PC-9 (cell line): ENCODE measurements around the gene FILIP1L. TPM values are rescaled to one million over a fixed set of nuclear protein-coding genes. Genes with fewer than 3 reads are reported as not detected.

ENCODE experiments used
- BruUV-seq: library from RNA; stranded (reverse); fragments of 400-500 nt; replicated peaks from 2 replicates; lab custom pipeline; 2021; lab: Mats Ljungman, UMichigan
- CTCF ChIA-PET: fragments of 300-600 bp; sonication (Branson Sonifier 250); formaldehyde crosslinking; loops from one replicate; lab custom pipeline; 2022; ENCODE audit warnings: antibody characterized with exemption; lab: Charles Lee
- POLR2A ChIA-PET: fragments of 300-600 bp; sonication (Branson Sonifier 250); formaldehyde crosslinking; loops from one replicate; lab custom pipeline; 2022; ENCODE audit warnings: antibody characterized with exemption; ENCODE audit not compliant: unreplicated experiment; lab: Charles Lee
- DNase-seq, 2 experiments: peaks; one replicate each; pipeline versions ENCODE4 v3.0.0 to v3.0.0-alpha.2; 2015 to 2022; ENCODE audit warnings: mixed read lengths in 1 of 2
- H2AFZ ChIP-seq: fragments of 200-600 bp; sonication (generic); 2 replicates; pipeline ENCODE4 v1.8.1; 2017; ENCODE audit warnings: antibody characterized with exemption
- H3F3A ChIP-seq: fragments of 200-600 bp; sonication (generic); 2 replicates; pipeline ENCODE4 v1.8.1; 2017; ENCODE audit warnings: antibody characterized with exemption, mild to moderate bottlenecking, low read depth; ENCODE audit not compliant: insufficient read depth
- H3K27ac ChIP-seq: fragments of 200-600 bp; sonication (generic); 2 replicates; pipeline ENCODE4 v1.6.1; 2016; ENCODE audit warnings: mixed run types
- H3K27me3 ChIP-seq: fragments of 200-600 bp; sonication (generic); 2 replicates; pipeline ENCODE4 v1.6.1; 2016; ENCODE audit warnings: low read depth, mixed run types; ENCODE audit not compliant: insufficient read depth
- H3K36me3 ChIP-seq: fragments of 200-600 bp; sonication (generic); 2 replicates; pipeline ENCODE4 v1.6.1; 2016; ENCODE audit warnings: low read depth, mixed run types
- H3K4me1 ChIP-seq: fragments of 200-600 bp; sonication (generic); replicated peaks from 2 replicates; pipeline ENCODE4 v1.6.1; 2016; ENCODE audit warnings: mixed run types; ENCODE audit not compliant: insufficient read depth
- H3K4me2 ChIP-seq: fragments of 200-600 bp; sonication (generic); 2 replicates; pipeline ENCODE4 v1.6.1; 2017; ENCODE audit warnings: mixed run types
- H3K4me3 ChIP-seq: fragments of 200-600 bp; sonication (generic); 2 replicates; pipeline ENCODE4 v1.6.1; 2016; ENCODE audit warnings: mixed run types
- H3K79me2 ChIP-seq: fragments of 200-600 bp; sonication (generic); 2 replicates; pipeline ENCODE4 v1.6.1; 2017; ENCODE audit warnings: low read depth, mixed run types
- H3K9me2 ChIP-seq: fragments of 200-600 bp; sonication (generic); 2 replicates; pipeline ENCODE4 v1.8.1; 2017; ENCODE audit warnings: mild to moderate bottlenecking; ENCODE audit not compliant: insufficient read depth
- H3K9me3 ChIP-seq: fragments of 200-600 bp; sonication (generic); 2 replicates; pipeline ENCODE4 v1.8.1; 2016; ENCODE audit warnings: low read depth; ENCODE audit not compliant: insufficient read depth
- H4K20me1 ChIP-seq: fragments of 200-600 bp; sonication (generic); 2 replicates; pipeline ENCODE4 v1.8.1; 2017; ENCODE audit not compliant: insufficient read depth
- EZH2 ChIP-seq: fragments of 200-600 bp; sonication (generic); IDR thresholded peaks from 2 replicates; pipeline ENCODE4 v1.8.0; 2017; ENCODE audit warnings: antibody characterized with exemption, low read depth
- intact Hi-C: fragments of 100-400 bp; cut with micrococcal nuclease; formaldehyde crosslinking; loops from one replicate; pipeline ENCODE4 v1.10.0; 2022; ENCODE audit not compliant: unreplicated experiment
- total RNA-seq: library from RNA; stranded (reverse); gene quantifications from 2 replicates; pipeline ENCODE4 v1.2.3, GENCODE V29; 2021
- TF ChIP-seq, protein P1 (sequence below): fragments of 200-600 bp; sonication (generic); conservative IDR thresholded peaks from 2 replicates; pipeline ENCODE4 v1.6.1; 2017; ENCODE audit warnings: mixed run types, antibody characterized with exemption, mild to moderate bottlenecking, moderate library complexity

FILIP1L gene
- total RNA-seq, 1 experiment from 2014 or later: 16.8 TPM

- H3K27me3 ChIP-seq: no peaks in the 10 kb centered on the region
- H3K79me2 ChIP-seq: no peaks in the 10 kb centered on the region
- H3F3A ChIP-seq: no peaks in the 10 kb centered on the region
- H3K4me1 ChIP-seq: 0 out of 2 replicates have a peak, but pooled peaks cover 16% of the 10 kb centered on the region
- no TSS peak for BruUV-seq
- no peak overlapping the region for H3K27ac ChIP-seq
- no peak overlapping the region for H3K4me2 ChIP-seq
- no peak for DNase-seq
- CTCF ChIA-PET: interaction anchor here (1.2 kb wide), 1 partner anchor 138 kb away, joined by 3 read pairs; no protein-coding TSS in a partner anchor
- H3K9me2 ChIP-seq: peaks cover 20% of the 10 kb centered on the region; the same call in 1 of the 2 replicates
- H3K4me3 ChIP-seq: no peak overlapping the region
- H2AFZ ChIP-seq: no peak overlapping the region
- TF ChIP-seq EZH2: no peak
- TF ChIP-seq, protein P1, sequence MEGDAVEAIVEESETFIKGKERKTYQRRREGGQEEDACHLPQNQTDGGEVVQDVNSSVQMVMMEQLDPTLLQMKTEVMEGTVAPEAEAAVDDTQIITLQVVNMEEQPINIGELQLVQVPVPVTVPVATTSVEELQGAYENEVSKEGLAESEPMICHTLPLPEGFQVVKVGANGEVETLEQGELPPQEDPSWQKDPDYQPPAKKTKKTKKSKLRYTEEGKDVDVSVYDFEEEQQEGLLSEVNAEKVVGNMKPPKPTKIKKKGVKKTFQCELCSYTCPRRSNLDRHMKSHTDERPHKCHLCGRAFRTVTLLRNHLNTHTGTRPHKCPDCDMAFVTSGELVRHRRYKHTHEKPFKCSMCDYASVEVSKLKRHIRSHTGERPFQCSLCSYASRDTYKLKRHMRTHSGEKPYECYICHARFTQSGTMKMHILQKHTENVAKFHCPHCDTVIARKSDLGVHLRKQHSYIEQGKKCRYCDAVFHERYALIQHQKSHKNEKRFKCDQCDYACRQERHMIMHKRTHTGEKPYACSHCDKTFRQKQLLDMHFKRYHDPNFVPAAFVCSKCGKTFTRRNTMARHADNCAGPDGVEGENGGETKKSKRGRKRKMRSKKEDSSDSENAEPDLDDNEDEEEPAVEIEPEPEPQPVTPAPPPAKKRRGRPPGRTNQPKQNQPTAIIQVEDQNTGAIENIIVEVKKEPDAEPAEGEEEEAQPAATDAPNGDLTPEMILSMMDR: no peak
- intact Hi-C loops: no loop called here
- no peaks in the 10 kb centered on the region for H3K36me3 ChIP-seq
- no peaks in the 10 kb centered on the region for H4K20me1 ChIP-seq
- POLR2A ChIA-PET: interaction anchor here (0.6 kb wide), 1 partner anchor 1302 kb away, joined by 5 read pairs; no protein-coding TSS in a partner anchor
- no peaks in the 10 kb centered on the region for H3K9me3 ChIP-seq
Observed at GRCh38 chr3:100030914-100031425, 83.3 kb downstream of the FILIP1L start.

DNA sequence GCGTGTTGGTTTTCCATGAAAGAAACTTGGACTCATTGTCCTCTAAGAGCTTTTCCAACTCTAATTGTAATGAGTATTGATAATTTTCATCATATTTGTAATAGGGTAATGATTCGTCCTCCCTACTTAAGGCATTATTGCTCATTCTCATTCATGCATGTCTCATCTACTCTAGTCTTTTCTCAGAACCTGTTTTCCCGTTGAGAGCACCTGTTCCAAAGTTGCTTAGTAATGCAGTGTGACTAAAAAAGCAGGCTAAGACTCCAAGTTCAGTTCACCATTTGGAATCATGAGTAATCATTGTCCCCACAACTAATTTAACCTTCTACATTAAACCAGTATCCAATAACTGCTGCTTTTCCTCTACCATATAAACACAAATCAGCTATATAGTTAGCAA is 84.0 kb downstream of the FILIP1L start:
- Histone ChIP-seq H3K27ac (no peak overlapping the region), H3K9me2 (peaks cover 20% of the 10 kb centered on the region; the same call in 1 of the 2 replicates), H2AFZ (no peak overlapping the region), H3F3A (no peaks in the 10 kb centered on the region), H3K4me3 (no peak overlapping the region), H3K36me3 (no peaks in the 10 kb centered on the region), H3K4me2 (no peak overlapping the region), H4K20me1 (no peaks in the 10 kb centered on the region), H3K79me2 (no peaks in the 10 kb centered on the region), H3K4me1 (0 out of 2 replicates have a peak, but pooled peaks cover 16% of the 10 kb centered on the region), H3K9me3 (no peaks in the 10 kb centered on the region), H3K27me3 (no peaks in the 10 kb centered on the region)
- intact Hi-C loops: no loop called here
- BruUV-seq: no TSS peak
- peak in 1 of 2 experiments; percentile 55 for DNase-seq
- CTCF ChIA-PET: interaction anchor here (1.2 kb wide), 1 partner anchor 137 kb away, joined by 3 read pairs; no protein-coding TSS in a partner anchor
- TF ChIP-seq, protein P1: no peak
- no peak for TF ChIP-seq EZH2
- POLR2A ChIA-PET: no interaction called here

GRCh38 chr3:100029689-100030088 is 84.6 kb downstream of the FILIP1L start:
- TF ChIP-seq, protein P1: no peak
- TF ChIP-seq EZH2: no peak
- no peaks in the 10 kb centered on the region for H3K36me3 ChIP-seq
- no peaks in the 10 kb centered on the region for H3K79me2 ChIP-seq
- intact Hi-C loops: no loop called here
- no peaks in the 10 kb centered on the region for H3K9me3 ChIP-seq
- no TSS peak for BruUV-seq
- ChIA-PET CTCF (interaction anchor here (0.6 kb wide), 1 partner anchor 100 kb away, joined by 5 read pairs; no protein-coding TSS in a partner anchor), POLR2A (interaction anchor here (0.6 kb wide), 1 partner anchor 8 kb away, joined by 3 read pairs; no protein-coding TSS in a partner anchor)
- no peaks in the 10 kb centered on the region for H3F3A ChIP-seq
- no peak for DNase-seq
- no peak overlapping the region for H3K4me3 ChIP-seq
- peaks cover 20% of the 10 kb centered on the region; the same call in 1 of the 2 replicates for H3K9me2 ChIP-seq
- 0 out of 2 replicates have a peak, but pooled peaks cover 16% of the 10 kb centered on the region for H3K4me1 ChIP-seq
- H2AFZ ChIP-seq: no peak overlapping the region
- H3K4me2 ChIP-seq: no peak overlapping the region
- no peaks in the 10 kb centered on the region for H4K20me1 ChIP-seq
- no peaks in the 10 kb centered on the region for H3K27me3 ChIP-seq
- no peak overlapping the region for H3K27ac ChIP-seq
